Stimulated activated CD8-positive, alpha-beta memory T cell treated with anti-CD3 and anti-CD28 coated beads, Interleukin-4, amount 100 ng/mL, for 24 hours (primary cell): ENCODE measurements around the gene BCOR.
A peak's percentile ranks its signal among the peaks of the same experiment; 100 is the strongest.

Experiments used
- DNase-seq: peaks from one replicate; pipeline ENCODE4 v3.0.0-alpha.2; 2020; ENCODE audit warnings: low read depth

BCOR gene

DNA sequence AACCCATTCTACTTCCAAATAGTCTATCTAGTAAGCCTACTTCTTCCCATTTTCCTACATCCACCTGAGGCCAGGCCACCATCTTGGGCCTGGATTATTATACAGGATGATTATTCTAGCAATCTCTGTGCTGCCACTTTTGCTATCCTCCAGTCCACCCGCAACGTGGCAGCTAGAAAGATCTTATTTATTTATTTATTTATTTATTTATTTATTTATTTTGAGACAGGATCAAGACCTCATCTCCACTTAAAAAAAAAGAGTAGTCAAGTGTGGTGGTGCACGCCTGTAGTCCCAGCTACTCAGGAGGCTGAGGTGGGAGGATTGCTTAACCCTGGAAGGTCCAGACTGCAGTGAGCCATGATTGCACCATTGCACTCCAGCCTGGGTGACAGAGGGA lies 15.2 kb upstream of the BCOR start:
- no peak for DNase-seq

GRCh38 chrX:40111868-40112267 lies 14.1 kb upstream of the BCOR start:
- no peak for DNase-seq

- DNase-seq, result no peak
These were observed 11.7 kb upstream of the BCOR start for GRCh38 chrX:40109288-40110008.

- peak; percentile 48 for DNase-seq
These were observed 11.2 kb upstream of the BCOR start for GRCh38 chrX:40108959-40109287.

- DNase-seq, result no peak
These were observed 10.6 kb upstream of the BCOR start for GRCh38 chrX:40108162-40108958.

GRCh38 chrX:40107291-40108161 lies 9.8 kb upstream of the BCOR start:
- no peak for DNase-seq

GRCh38 chrX:40106676-40107290 lies 9.0 kb upstream of the BCOR start:
- DNase-seq, result no peak

GRCh38 chrX:40105835-40106675 lies 8.3 kb upstream of the BCOR start:
- DNase-seq, result peak; percentile 56

- DNase-seq, result no peak
These were observed 7.5 kb upstream of the BCOR start for GRCh38 chrX:40104985-40105834.

- DNase-seq, result no peak
These were observed 6.8 kb upstream of the BCOR start for GRCh38 chrX:40104630-40104984.

GRCh38 chrX:40103565-40104323 lies 6.0 kb upstream of the BCOR start:
- DNase-seq, result no peak

- DNase-seq, result no peak
These were observed 4.9 kb upstream of the BCOR start for GRCh38 chrX:40102393-40103381.

- DNase-seq, result no peak
These were observed 3.7 kb upstream of the BCOR start for GRCh38 chrX:40101430-40101802.

DNA sequence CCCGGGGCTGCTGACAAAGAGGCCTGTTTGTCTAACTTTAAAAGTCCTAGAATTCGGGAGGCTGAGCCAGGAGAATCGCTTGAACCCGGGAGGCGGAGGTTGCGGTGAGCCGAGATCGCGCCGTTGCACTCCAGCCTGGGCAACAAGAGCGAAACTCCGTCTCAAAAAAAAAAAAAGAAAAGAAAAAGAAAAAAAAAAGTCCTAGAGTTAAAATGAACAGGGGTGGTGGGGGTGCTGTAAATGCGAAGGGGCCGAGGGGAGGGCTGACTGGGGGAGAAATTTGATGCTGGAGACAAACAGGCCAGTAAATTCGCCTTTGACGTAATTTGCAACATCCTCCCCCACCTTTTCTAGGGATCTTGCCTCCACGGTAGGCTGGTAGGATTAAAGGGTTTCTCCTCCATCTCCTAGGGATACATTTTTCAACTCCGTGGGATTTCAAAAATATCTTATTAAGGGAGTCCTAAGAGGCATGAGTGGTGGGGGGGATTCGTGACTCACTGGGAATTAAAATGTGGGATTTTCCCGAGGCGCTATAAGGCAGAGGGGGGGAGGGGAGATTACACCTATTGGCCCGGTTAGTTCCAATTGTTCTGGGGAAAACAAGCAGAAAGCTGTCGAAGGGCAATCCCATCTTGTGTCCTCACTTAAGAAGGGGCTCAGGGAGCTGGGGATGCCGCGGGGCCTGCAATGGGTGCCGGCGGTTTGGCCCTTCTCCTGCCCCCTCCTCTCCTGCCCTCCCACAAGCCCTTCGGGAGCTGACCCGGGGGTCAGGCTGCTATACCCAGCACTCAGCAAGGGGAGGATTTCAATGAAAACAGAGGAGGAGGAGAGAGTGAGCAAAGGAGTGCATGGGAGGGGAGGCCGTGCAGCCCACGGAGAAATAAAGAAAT lies 3.0 kb upstream of the BCOR start:
- no peak for DNase-seq

DNA sequence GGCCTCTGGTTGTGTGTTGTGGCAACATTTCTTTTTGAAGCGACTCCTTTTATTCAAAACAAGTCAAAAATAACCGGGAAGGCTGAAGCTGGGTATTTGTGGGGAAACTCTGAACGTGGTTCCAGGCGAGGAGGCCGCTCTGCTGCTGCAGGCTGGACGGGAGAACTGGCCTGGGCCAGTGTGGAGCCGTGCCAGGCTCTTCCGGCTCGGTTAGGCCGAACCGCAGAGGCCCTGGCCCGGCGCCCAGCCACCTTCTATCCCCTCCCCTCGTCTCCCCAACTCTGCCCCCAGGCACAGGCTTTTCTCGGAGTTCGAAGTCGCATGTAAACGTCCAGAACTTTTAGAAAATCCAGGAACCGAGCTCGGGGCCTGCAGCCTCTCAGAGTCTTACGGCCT lies 2.4 kb upstream of the BCOR start:
- no peak for DNase-seq

- no peak for DNase-seq
These were observed 1.5 kb upstream of the BCOR start for GRCh38 chrX:40099055-40099958.
